Panc1 (cell line): Measurements from ENCODE around the gene MED31.

Source experiments
- CTCF ChIP-seq: fragments of 450-650 bp; IDR thresholded peaks from 2 replicates; pipeline ENCODE4 v1.5.1; 2017; ENCODE audit warnings: mild to moderate bottlenecking
- POLR2AphosphoS5 ChIP-seq: IDR thresholded peaks from 2 replicates; pipeline ENCODE4 v1.6.1; 2012; ENCODE audit warnings: mild to moderate bottlenecking, low read depth, low read length, moderate library complexity
- SIN3A ChIP-seq: IDR thresholded peaks from 2 replicates; pipeline ENCODE4 v1.6.1; 2012; ENCODE audit warnings: low read depth, mild to moderate bottlenecking, low read length, moderate library complexity, borderline replicate concordance; ENCODE audit not compliant: insufficient read depth

GRCh38 chr17:6682339-6682738 lies 30.9 kb upstream of the MED31 start:
- TF ChIP-seq SIN3A (no peak), CTCF (no peak), POLR2AphosphoS5 (no peak)
